ENCODE measurements around the gene SYT2.

The SYT2 gene

DNA sequence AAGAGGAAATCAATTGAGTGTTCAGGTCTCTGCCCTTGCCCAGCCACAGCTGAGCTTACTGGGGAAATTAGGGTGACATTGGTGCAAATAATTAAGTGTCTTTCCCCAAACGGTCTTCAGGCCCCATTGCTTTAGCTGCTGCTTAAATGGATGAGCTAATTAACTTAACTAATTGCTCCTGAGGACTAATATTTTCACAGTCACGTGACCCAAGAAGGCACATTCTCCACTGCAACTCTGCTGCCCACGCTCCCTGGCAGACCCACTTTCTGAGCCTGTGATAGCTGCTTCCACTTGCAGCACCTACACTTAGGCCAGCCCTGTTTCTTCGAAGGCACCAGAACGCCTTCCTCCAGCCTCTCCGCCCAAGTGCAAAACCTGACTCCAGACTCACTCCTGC, 56.2 kb downstream of the SYT2 start:
- H3K27ac ChIP-seq: no peak overlapping the region

DNA sequence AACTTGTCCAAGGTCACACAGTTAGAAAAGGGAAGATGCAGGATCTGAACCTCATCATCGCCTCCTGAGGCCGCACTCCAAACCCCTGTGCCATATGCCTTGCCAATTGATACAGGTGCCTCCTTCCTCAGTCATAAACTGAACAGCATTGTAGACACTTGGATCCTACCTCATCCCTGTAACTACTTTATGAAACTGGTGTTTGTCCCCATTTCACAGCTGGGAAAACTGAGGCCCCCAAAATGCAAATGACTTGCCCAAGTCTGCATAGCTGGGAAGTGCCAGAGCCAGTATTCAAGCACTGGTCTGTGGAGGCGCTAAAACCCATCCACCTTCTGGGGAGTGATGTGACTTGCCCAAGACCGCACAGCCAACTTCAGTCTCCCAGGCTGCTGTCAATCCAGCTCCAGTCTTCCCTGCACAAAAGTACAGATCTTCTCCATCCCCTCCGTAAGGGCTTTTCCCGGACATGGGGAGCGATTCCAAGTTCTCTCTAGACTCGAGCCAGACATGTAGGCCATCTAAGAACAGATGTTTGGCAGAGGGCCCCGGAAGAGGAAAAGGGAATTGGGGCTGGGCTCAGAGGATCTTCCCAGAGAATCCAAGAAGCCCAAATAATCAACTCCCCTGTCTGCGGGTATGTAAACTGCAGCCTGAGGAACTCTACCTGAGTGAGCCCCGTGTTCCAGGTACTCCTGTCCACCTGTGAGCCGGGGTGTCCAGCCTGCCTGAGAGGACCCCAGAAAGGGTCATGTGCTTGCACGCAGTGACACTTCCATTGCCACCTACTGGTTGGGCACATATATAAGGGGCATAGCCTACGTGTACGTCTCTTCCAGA, 60.5 kb downstream of the SYT2 start:
- TF ChIP-seq, protein P1, sequence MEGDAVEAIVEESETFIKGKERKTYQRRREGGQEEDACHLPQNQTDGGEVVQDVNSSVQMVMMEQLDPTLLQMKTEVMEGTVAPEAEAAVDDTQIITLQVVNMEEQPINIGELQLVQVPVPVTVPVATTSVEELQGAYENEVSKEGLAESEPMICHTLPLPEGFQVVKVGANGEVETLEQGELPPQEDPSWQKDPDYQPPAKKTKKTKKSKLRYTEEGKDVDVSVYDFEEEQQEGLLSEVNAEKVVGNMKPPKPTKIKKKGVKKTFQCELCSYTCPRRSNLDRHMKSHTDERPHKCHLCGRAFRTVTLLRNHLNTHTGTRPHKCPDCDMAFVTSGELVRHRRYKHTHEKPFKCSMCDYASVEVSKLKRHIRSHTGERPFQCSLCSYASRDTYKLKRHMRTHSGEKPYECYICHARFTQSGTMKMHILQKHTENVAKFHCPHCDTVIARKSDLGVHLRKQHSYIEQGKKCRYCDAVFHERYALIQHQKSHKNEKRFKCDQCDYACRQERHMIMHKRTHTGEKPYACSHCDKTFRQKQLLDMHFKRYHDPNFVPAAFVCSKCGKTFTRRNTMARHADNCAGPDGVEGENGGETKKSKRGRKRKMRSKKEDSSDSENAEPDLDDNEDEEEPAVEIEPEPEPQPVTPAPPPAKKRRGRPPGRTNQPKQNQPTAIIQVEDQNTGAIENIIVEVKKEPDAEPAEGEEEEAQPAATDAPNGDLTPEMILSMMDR (IDR thresholded peaks at IDR 0.05): no peak
- no peak for TF ChIP-seq ZFX (IDR thresholded peaks at IDR 0.05; ENCODE audit: borderline replicate concordance)

More for the DNA sequence above, 56.2 kb downstream of the SYT2 start:
- no peak for TF ChIP-seq ZFX (IDR thresholded peaks at IDR 0.05; ENCODE audit: borderline replicate concordance)
- TF ChIP-seq, protein P1 (IDR thresholded peaks at IDR 0.05): no peak

DNA sequence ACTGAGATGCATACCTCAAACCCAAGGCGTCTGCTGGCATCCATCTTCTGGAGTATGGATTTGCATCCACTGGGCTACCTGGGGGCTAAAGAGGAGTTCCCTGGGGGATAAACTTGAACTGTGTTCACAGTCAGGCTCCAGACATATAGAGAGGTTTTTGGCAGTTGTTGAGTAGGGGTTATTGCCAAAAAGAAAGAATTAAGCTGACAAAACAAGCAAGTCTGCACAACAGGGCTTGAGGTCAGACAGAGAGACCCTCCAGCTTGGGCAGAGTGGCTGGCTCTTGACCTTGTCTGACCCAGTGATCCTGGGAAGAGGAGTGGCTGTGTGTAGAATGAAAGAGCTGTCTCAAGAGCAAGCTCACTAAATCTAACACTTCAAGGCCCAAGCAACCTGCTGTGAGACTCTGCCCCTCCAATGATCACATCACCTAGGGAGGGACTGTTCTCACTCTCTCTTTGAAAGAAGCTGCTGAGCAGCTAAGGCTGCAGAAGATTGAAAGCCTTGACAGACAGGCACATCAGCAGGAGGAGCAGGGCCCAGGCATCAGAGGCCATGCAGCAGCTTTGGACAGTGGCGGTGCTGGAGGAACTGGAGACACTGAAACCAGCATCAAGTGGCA, 61.5 kb downstream of the SYT2 start:
- TF ChIP-seq, protein P1 (IDR thresholded peaks at IDR 0.05): no peak
- TF ChIP-seq ZFX (IDR thresholded peaks at IDR 0.05; ENCODE audit: borderline replicate concordance): no peak
- no peak overlapping the region for H3K27ac ChIP-seq

More for the DNA sequence above, 60.5 kb downstream of the SYT2 start:
- no peak overlapping the region for H3K27ac ChIP-seq

DNA sequence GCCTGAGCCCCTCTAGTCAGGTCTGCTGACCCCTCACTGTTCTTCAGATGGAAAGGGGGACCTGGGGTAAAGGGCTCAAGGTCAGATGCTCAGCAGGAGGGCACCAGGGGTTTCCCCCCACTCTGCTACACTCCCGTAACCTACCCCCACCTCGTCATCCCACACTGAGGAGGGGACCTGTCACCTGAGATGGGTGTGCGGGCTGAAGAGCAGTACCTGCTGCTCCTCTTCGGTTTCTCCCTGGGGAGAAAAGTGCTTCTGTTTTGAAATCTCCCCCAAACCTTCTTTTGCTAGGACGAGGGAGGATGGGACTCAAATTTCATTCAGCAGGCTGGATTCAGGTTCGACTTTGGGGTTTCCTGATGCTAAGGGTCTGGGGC, 65.2 kb downstream of the SYT2 start:
- TF ChIP-seq, protein P1 (IDR thresholded peaks at IDR 0.05): no peak
- no peak for TF ChIP-seq ZFX (IDR thresholded peaks at IDR 0.05; ENCODE audit: borderline replicate concordance)
- no peak overlapping the region for H3K27ac ChIP-seq

DNA sequence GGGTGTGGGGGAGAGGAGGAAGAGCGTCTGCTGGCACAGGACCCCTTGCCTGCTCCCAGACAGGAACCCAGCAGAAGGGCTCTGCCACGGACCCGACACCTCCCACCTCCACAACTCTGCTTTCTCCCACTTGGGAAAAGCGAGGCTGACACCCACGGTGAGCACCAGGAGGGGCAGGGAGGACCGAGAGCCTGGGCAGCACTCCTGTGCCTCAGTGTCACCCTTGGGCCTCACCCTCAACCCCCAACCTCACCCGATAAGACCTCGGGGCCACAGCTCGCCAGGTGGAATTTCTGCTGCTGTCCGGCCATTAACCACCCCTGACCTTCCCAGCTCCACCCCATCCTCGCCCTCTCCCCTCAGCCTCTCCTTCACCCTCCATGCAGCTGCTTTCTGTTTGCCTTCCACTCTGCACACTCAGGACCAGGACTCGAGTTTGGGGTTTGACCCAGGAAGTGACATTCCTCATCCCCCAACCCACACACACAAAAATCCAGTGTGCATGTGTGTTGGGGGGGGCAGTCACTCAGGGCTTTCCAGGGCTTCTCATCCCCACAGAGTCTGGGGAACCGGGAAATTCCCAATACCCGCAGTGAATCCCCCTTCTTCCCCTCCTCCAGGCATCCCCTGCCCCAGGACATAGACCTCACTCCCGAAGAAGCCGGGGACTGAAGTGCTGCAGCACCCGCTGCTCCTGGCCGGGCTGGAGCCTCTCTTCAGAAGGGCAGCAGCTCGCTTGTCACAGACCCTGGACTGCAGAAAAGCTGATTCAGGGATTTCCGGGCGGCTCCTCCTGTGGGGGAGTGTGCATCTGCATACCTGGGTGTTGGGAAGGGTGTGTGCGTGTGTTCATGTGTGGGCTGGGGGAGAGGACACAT, 65.8 kb downstream of the SYT2 start:
- TF ChIP-seq, protein P1 (IDR thresholded peaks at IDR 0.05): no peak
- TF ChIP-seq ZFX (IDR thresholded peaks at IDR 0.05; ENCODE audit: borderline replicate concordance): no peak
- H3K27ac ChIP-seq: no peak overlapping the region

DNA sequence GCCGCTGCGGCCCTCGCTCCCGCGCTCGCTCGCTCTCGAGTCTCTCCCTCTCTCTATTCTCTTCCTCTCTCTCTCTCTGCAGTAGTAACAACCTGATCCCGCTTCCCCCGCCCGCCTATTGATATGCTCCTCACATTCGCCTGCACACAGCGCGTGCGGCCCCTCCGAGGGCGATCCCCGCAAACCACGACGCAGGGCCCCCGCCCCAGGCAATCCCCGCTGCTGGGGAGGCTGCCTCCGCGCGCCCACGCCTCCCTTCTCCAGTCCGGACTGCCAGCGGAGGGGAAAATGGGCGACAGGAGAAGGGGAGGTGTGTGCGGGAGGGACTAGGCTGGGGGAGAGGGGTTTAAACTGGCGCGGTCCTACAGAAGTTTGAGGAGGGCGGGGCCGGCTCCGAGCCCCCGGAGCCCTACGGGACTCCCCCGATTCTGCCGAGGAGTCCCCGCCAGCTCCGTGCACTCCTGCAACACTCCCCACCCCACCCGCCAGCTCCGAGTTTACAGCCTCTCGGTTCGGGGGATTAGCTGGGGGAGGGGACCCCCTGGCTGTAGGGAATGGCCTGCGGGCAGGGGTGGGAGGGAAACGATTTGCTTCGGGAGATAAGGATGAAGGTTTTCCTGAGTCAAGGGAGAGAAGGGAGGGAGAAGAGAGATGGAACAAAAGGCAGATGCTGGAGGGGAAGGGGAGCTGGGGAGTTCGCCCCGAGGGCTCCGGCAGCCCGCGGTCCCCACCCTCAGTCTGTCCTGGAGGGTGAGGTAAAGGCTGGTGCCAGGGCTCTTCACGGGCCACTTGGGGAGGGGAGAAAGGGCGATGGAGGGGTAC, 66.6 kb downstream of the SYT2 start:
- no peak overlapping the region for H3K27ac ChIP-seq
- TF ChIP-seq ZFX (IDR thresholded peaks at IDR 0.05; ENCODE audit: borderline replicate concordance): no peak
- TF ChIP-seq, protein P1 (IDR thresholded peaks at IDR 0.05): no peak
